Omental fat pad (tissue), 4 donors: Measurements from ENCODE around the gene HOXD3. TPM values are rescaled to one million over a fixed set of nuclear protein-coding genes. Genes with fewer than 3 reads are reported as not detected.

ENCODE experiments used
- ATAC-seq: fragments of 150-250 bp; one replicate; pipeline ENCODE4 v1.9.1; 2016; ENCODE audit warnings: mild to moderate bottlenecking, moderate library complexity; ENCODE audit not compliant: low FRiP score
- DNase-seq: peaks from one replicate; pipeline ENCODE4 v3.0.0-alpha.2; 2019; ENCODE audit warnings: low spot score
- CTCF ChIP-seq, 3 donors: fragments of 450-650 bp; IDR thresholded peaks; one replicate each; pipeline ENCODE4 v1.5.1; 2016 to 2017; ENCODE audit warnings: antibody characterized with exemption in 3 of 3, mild to moderate bottlenecking in 3 of 3, moderate library complexity in 2 of 3
- total RNA-seq, 4 donors: library from RNA; depleted of rRNA; stranded (reverse); fragments of >200 nt; gene quantifications; one replicate each; pipeline ENCODE4 v1.1.0, GENCODE V29; 2016

HOXD3 gene
- total RNA-seq, 4 donors from 2014 or later, result 0.65 to 15.8 (median 2.8) TPM

DNA sequence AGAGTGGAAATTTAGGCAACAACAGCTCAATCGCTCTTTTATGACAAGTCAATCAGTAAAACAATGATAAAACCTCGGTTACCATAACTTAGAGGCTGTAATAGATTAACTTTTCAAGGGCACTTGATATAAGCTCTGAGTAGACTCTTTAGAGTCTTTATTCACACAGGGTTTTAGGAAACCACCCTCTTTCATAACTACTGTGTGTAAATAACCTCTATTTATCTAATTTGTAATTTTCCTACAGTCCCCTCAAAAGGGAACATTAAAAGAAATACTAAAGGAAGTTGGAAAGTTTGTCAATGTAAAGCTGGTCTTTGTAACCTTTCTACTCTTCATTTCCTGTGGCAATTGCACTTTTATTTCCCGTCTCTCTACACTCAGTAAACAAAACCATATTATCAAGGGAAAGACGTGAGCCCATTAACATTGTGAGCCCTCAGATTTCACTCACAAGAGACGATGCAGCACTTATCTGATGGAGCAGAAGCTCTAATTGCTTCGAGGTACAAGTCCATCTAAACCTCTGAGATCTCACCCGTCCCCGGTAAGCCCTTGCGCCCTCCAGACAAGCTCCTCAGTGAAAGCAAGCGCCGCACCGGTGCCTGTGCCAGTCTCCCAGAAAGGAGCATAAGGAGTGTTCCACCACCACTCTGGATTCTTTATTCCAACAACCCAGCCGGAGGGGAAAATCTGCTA is 30.2 kb downstream of the HOXD3 start:
- ATAC-seq (peak; percentile 9), DNase-seq (no peak)
- TF ChIP-seq CTCF (IDR thresholded peaks at IDR 0.05), result no peak

- peak; percentile 68 for ATAC-seq
Measured at GRCh38 chr2:176187899-176188773, 31.0 kb downstream of the HOXD3 start, which contains the start of gene HOXD1. Gene HOXD1 (plus strand): TSS chr2:176188668. CDS start chr2:176188802, 134 bp downstream.

DNA sequence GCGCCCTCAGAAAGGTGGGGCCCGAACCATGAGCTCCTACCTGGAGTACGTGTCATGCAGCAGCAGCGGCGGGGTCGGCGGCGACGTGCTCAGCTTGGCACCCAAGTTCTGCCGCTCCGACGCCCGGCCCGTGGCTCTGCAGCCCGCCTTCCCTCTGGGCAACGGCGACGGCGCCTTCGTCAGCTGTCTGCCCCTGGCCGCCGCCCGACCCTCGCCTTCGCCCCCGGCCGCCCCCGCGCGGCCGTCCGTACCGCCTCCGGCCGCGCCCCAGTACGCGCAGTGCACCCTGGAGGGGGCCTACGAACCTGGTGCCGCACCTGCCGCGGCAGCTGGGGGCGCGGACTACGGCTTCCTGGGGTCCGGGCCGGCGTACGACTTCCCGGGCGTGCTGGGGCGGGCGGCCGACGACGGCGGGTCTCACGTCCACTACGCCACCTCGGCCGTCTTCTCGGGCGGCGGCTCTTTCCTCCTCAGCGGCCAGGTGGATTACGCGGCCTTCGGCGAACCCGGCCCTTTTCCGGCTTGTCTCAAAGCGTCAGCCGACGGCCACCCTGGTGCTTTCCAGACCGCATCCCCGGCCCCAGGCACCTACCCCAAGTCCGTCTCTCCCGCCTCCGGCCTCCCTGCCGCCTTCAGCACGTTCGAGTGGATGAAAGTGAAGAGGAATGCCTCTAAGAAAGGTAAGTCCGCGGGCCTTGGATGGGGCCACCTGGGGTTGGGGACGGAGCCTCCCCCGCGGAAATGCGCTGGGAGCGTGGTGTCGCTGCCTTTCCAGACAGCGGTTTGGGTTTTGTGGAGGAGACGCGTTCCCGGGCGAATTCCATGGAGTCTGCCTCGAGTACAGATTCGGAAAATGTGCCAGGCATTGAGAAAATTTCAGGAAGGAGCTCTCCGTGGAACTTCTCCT is 31.9 kb downstream of the HOXD3 start:
- no peak for TF ChIP-seq CTCF (IDR thresholded peaks at IDR 0.05)
- ATAC-seq, result peak; percentile 8
- no peak for DNase-seq

More at GRCh38 chr2:176187899-176188773, 31.0 kb downstream of the HOXD3 start, which contains the start of gene HOXD1:
- DNase-seq, result no peak
- TF ChIP-seq CTCF (IDR thresholded peaks at IDR 0.05), result no peak

DNA sequence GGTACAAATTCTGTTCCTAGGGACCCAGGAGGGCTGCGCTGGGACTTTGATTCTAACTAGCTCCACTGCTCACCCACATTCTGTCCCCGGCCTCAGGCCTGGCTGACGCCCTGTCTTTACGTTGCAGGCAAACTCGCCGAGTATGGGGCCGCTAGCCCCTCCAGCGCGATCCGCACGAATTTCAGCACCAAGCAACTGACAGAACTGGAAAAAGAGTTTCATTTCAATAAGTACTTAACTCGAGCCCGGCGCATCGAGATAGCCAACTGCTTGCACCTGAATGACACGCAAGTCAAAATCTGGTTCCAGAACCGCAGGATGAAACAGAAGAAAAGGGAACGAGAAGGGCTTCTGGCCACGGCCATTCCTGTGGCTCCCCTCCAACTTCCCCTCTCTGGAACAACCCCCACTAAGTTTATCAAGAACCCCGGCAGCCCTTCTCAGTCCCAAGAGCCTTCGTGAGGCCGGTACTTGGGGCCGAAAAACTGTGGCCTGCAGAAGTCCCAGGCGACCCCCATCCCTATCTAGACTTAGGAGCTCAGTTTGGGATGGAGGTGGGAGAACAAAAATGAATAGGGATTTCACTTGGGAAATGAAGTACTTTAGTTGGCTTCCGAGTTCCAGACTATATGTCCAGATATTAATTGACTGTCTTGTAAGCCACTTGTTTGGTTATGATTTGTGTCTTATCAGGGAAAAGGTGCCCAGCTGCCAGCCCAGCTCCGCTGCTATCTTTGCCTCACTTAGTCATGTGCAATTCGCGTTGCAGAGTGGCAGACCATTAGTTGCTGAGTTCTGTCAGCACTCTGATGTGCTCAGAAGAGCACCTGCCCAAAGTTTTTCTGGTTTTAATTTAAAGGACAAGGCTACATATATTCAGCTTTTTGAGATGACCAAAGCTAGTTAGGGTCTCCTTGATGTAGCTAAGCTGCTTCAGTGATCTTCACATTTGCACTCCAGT is 32.9 kb downstream of the HOXD3 start:
- TF ChIP-seq CTCF (IDR thresholded peaks at IDR 0.05), result no peak
- ATAC-seq (no peak), DNase-seq (no peak)

DNA sequence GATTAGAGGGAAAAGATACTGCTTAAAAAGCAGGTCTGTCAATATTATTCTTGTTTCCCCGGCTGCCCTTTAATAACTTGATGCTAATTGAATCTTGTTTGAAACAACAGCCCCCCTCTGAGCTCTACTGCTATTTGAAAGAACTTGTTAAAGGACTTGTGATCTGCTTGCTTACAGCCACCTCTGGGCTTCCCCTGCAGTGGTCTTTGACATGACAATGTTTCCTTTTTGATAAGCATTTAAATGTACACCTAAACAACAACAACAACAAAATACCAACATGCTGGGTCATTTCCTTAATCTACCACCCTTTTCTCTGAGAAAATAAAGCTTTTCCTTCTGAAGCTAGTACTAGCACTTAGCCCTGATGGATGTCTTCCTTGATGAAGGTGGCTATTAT is 35.2 kb downstream of the HOXD3 start:
- DNase-seq (no peak), ATAC-seq (no peak)
- TF ChIP-seq CTCF (IDR thresholded peaks at IDR 0.05), result no peak

- ATAC-seq (no peak), DNase-seq (no peak)
- no peak for TF ChIP-seq CTCF (IDR thresholded peaks at IDR 0.05)
Measured at GRCh38 chr2:176193048-176193447, 35.9 kb downstream of the HOXD3 start.
